ENCODE data around the gene NAPEPLD.

DNA sequence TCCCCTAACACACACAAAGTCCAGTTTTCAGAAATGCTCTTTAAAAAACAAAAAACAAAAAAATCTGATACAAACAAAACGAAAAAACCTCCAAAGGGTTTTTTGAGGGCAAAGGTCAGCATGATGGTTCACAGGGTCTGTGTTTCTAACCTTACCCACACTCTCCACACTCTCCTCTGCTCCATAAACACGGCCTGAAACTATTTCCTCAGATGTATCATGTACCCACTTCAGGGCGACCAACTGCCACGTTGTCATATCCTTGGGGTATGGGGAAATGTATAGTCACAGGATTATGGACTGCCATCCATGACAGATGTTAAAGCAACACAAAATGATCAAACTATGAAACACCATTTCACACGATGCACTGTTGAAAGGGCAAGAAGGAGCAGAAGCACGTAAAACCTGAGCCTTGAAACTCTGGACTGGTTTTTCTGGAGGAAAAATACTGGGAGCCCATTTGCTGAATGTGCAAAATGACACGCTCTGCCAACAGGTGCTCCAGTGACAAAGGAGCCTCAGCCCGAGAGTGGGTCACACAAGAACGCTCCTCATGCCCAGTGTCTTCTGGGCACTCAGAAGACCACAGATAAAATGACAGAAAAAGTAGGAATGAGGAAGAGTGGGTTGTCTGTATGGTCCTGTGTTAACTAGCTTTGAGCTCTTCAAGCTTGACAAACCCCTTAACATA, 15.8 kb downstream of the NAPEPLD start:
- TF ChIP-seq, protein P1, sequence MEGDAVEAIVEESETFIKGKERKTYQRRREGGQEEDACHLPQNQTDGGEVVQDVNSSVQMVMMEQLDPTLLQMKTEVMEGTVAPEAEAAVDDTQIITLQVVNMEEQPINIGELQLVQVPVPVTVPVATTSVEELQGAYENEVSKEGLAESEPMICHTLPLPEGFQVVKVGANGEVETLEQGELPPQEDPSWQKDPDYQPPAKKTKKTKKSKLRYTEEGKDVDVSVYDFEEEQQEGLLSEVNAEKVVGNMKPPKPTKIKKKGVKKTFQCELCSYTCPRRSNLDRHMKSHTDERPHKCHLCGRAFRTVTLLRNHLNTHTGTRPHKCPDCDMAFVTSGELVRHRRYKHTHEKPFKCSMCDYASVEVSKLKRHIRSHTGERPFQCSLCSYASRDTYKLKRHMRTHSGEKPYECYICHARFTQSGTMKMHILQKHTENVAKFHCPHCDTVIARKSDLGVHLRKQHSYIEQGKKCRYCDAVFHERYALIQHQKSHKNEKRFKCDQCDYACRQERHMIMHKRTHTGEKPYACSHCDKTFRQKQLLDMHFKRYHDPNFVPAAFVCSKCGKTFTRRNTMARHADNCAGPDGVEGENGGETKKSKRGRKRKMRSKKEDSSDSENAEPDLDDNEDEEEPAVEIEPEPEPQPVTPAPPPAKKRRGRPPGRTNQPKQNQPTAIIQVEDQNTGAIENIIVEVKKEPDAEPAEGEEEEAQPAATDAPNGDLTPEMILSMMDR (IDR thresholded peaks at IDR 0.05): no peak
- TF ChIP-seq POLR2A (IDR thresholded peaks at IDR 0.05) (no peak), EP300 (IDR thresholded peaks at IDR 0.05) (no peak)
